ENCODE results near the gene RB1. TPM values are rescaled to one million over a fixed set of nuclear protein-coding genes. Genes with fewer than 3 reads are reported as not detected.

RB1 gene
- total and polyA plus RNA-seq, 9 of the 15 experiments (the other 6 are each of a cell fraction or from before 2014, with no cell fraction given) = 5.0 to 23.8 (median 17.9) TPM

GRCh38 chr13:48346583-48346982 lies 43.0 kb downstream of the RB1 start:
- BruUV-seq (replicated peaks) = no TSS peak
- in situ Hi-C loops (cut with MboI) = loop anchor here (25.0 kb wide), 2 partner anchors 241 to 416 kb away; no protein-coding TSS in a partner anchor
- TF ChIP-seq ZNF165 (CRISPR knock-in tag; IDR thresholded peaks at IDR 0.05; ENCODE audit: borderline replicate concordance) (no peak), ZNF589 (CRISPR knock-in tag; IDR thresholded peaks at IDR 0.05; ENCODE audit: low read depth) (no peak), CGGBP1 (CRISPR knock-in tag; IDR thresholded peaks at IDR 0.05) (no peak), TCF15 (CRISPR knock-in tag; IDR thresholded peaks at IDR 0.05) (no peak), FOXA1 (IDR thresholded peaks at IDR 0.05; ENCODE audit: borderline replicate concordance) (no peak), E2F3 (CRISPR knock-in tag; IDR thresholded peaks at IDR 0.05) (no peak), TCFL5 (CRISPR knock-in tag; conservative IDR thresholded peaks at IDR 0.05) (no peak), JUNB (CRISPR knock-in tag; conservative IDR thresholded peaks at IDR 0.05) (no peak), HDAC3 (IDR thresholded peaks at IDR 0.05; ENCODE audit: borderline replicate concordance, partially characterized antibody) (no peak), NFRKB (IDR thresholded peaks at IDR 0.05; ENCODE audit: low read depth) (no peak), MYNN (IDR thresholded peaks at IDR 0.05) (no peak), MYNN (CRISPR knock-in tag; IDR thresholded peaks at IDR 0.05) (no peak), BRF1 (IDR thresholded peaks at IDR 0.05; ENCODE audit: borderline replicate concordance, extremely low read depth, insufficient read length) (no peak)
- TF ChIP-seq, protein P1, sequence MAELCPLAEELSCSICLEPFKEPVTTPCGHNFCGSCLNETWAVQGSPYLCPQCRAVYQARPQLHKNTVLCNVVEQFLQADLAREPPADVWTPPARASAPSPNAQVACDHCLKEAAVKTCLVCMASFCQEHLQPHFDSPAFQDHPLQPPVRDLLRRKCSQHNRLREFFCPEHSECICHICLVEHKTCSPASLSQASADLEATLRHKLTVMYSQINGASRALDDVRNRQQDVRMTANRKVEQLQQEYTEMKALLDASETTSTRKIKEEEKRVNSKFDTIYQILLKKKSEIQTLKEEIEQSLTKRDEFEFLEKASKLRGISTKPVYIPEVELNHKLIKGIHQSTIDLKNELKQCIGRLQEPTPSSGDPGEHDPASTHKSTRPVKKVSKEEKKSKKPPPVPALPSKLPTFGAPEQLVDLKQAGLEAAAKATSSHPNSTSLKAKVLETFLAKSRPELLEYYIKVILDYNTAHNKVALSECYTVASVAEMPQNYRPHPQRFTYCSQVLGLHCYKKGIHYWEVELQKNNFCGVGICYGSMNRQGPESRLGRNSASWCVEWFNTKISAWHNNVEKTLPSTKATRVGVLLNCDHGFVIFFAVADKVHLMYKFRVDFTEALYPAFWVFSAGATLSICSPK (IDR thresholded peaks at IDR 0.05; ENCODE audit: borderline replicate concordance) = no peak
- TF ChIP-seq, protein P2, sequence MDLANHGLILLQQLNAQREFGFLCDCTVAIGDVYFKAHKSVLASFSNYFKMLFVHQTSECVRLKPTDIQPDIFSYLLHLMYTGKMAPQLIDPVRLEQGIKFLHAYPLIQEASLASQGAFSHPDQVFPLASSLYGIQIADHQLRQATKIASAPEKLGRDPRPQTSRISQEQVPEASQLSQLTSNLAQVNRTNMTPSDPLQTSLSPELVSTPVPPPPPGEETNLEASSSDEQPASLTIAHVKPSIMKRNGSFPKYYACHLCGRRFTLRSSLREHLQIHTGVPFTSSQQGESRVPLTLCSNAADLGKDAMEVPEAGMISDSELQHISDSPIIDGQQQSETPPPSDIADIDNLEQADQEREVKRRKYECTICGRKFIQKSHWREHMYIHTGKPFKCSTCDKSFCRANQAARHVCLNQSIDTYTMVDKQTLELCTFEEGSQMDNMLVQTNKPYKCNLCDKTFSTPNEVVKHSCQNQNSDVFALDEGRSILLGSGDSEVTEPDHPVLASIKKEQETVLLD (IDR thresholded peaks at IDR 0.05) = no peak
- TF ChIP-seq, protein P3, sequence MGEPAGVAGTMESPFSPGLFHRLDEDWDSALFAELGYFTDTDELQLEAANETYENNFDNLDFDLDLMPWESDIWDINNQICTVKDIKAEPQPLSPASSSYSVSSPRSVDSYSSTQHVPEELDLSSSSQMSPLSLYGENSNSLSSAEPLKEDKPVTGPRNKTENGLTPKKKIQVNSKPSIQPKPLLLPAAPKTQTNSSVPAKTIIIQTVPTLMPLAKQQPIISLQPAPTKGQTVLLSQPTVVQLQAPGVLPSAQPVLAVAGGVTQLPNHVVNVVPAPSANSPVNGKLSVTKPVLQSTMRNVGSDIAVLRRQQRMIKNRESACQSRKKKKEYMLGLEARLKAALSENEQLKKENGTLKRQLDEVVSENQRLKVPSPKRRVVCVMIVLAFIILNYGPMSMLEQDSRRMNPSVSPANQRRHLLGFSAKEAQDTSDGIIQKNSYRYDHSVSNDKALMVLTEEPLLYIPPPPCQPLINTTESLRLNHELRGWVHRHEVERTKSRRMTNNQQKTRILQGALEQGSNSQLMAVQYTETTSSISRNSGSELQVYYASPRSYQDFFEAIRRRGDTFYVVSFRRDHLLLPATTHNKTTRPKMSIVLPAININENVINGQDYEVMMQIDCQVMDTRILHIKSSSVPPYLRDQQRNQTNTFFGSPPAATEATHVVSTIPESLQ (CRISPR knock-in tag; IDR thresholded peaks at IDR 0.05) = no peak

More at GRCh38 chr13:48346583-48346982, 43.0 kb downstream of the RB1 start:
- H3K9ac ChIP-seq (ENCODE audit: insufficient read depth in 1 of 2, low read depth in 2 of 2, low read length in 2 of 2) = no peak overlapping the region
- no peak overlapping the region for H2AFZ ChIP-seq (ENCODE audit: low read depth, low read length)
- no peak overlapping the region for H3K4me3 ChIP-seq
- H3K9me1 ChIP-seq (ENCODE audit: control insufficient read depth, insufficient read depth, low read length) = no peaks in the 10 kb centered on the region
- H3K4me1 ChIP-seq (replicated peaks in 1 of 2; ENCODE audit: control insufficient read depth in 2 of 2, insufficient read depth in 2 of 2, low read length in 2 of 2) = no peaks in the 10 kb centered on the region
- H3K27me3 ChIP-seq (ENCODE audit: control insufficient read depth in 2 of 2, insufficient read depth in 2 of 2, low read length in 2 of 2) = no peaks in the 10 kb centered on the region
- H3K9me3 ChIP-seq (replicated peaks; ENCODE audit: control insufficient read depth, insufficient read depth, low read depth, low read length) = no peaks in the 10 kb centered on the region
- peaks cover 7% of the 10 kb centered on the region; the same call in 1 of the 3 replicates for H3K36me3 ChIP-seq (ENCODE audit: control insufficient read depth, insufficient read depth, low read length)
- no peak overlapping the region for H3K27ac ChIP-seq (ENCODE audit: extremely low read depth, low read depth, low read length)
- 100% methylated on average over 1 of the region's 1 CpG for WGBS (ENCODE audit: insufficient coverage, low coverage, missing lambda C conversion rate)
- DNase-seq (ENCODE audit: extremely low read depth in 1 of 4, low spot score in 3 of 4) (no peak), FAIRE-seq (no peak), ATAC-seq (no peak)
- H3K79me2 ChIP-seq (ENCODE audit: control insufficient read depth, insufficient read depth, low read length) = no peaks in the 10 kb centered on the region
- no peak overlapping the region for H3K4me2 ChIP-seq (ENCODE audit: insufficient read depth, low read length)
- ChIA-PET POLR2A (interaction anchor here (0.6 kb wide), 1 partner anchor 12 kb away, joined by 3 read pairs; no protein-coding TSS in a partner anchor), CTCF (ENCODE audit: low intra/inter-chr PET ratio) (no interaction called here)
- no peaks in the 10 kb centered on the region for H4K20me1 ChIP-seq (replicated peaks; ENCODE audit: control insufficient read depth, insufficient read depth, low read length)
- intact Hi-C loops (cut with micrococcal nuclease) = no loop called here

Measured in K562 (cell line).